Keratinocyte (primary cell): Measurements from ENCODE around the gene UGT1A4. TPM values are rescaled to one million over a fixed set of nuclear protein-coding genes. Genes with fewer than 3 reads are reported as not detected.

Experiments used
- DNase-seq: peaks from one replicate; pipeline ENCODE4 v3.0.0-alpha.2; 2011; ENCODE audit warnings: low read depth, missing footprints, low spot score
- FAIRE-seq: peaks from 2 replicates; lab custom pipeline; 2011; peaks lifted over from hg19 to GRCh38; lab: Jason Lieb, UNC
- H2AFZ ChIP-seq: 2 replicates; pipeline ENCODE4 v1.6.0; 2012; ENCODE audit warnings: low read length, control low read depth, inconsistent platforms; ENCODE audit not compliant: control insufficient read depth
- H3K27ac ChIP-seq: 2 replicates; pipeline ENCODE4 v1.5.1; 2011; ENCODE audit warnings: low read length; ENCODE audit not compliant: control insufficient read depth, insufficient read depth
- H3K27me3 ChIP-seq: 3 replicates; pipeline ENCODE4 v1.6.0; 2011; ENCODE audit warnings: low read length; ENCODE audit not compliant: control insufficient read depth, insufficient read depth; ENCODE audit errors: extremely low read depth
- H3K36me3 ChIP-seq, 2 experiments: 2 replicates in 1 of 2; 3 replicates in 1 of 2; pipeline ENCODE4 v1.5.1; 2011; ENCODE audit warnings: low read length in 2 of 2, mild to moderate bottlenecking in 1 of 2; ENCODE audit not compliant: control insufficient read depth in 2 of 2, insufficient read depth in 2 of 2; ENCODE audit errors: extremely low read depth in 1 of 2
- H3K4me1 ChIP-seq: 3 replicates; pipeline ENCODE4 v1.5.1; 2011; ENCODE audit warnings: low read length; ENCODE audit not compliant: control insufficient read depth, insufficient read depth; ENCODE audit errors: extremely low read depth
- H3K4me2 ChIP-seq: 3 replicates; pipeline ENCODE4 v1.6.0; 2011; ENCODE audit warnings: low read depth, low read length; ENCODE audit not compliant: control insufficient read depth, insufficient read depth; ENCODE audit errors: extremely low read depth
- H3K4me3 ChIP-seq, 3 experiments: fragments of 200-600 bp in 1 of 3; sonication (generic) in 1 of 3; 2 replicates in 2 of 3; 3 replicates in 1 of 3; pipeline ENCODE4 v1.5.1; 2011 to 2016; ENCODE audit warnings: low read length in 3 of 3, mild to moderate bottlenecking in 3 of 3, control low read depth in 2 of 3, inconsistent platforms in 1 of 3, low read depth in 1 of 3, mixed read lengths in 1 of 3, mixed run types in 1 of 3, moderate library complexity in 1 of 3; ENCODE audit not compliant: control insufficient read depth in 2 of 3, insufficient read depth in 2 of 3; ENCODE audit errors: extremely low read depth in 1 of 3
- H3K79me2 ChIP-seq: 2 replicates; pipeline ENCODE4 v1.6.0; 2012; ENCODE audit warnings: low read length; ENCODE audit not compliant: control insufficient read depth, insufficient read depth
- H3K9ac ChIP-seq: 3 replicates; pipeline ENCODE4 v1.6.0; 2011; ENCODE audit warnings: low read length; ENCODE audit not compliant: control insufficient read depth, insufficient read depth; ENCODE audit errors: extremely low read depth
- H3K9me1 ChIP-seq: 3 replicates; pipeline ENCODE4 v1.6.0; 2011; ENCODE audit warnings: low read length; ENCODE audit not compliant: control insufficient read depth, insufficient read depth; ENCODE audit errors: extremely low read depth
- H3K9me3 ChIP-seq: 2 replicates; pipeline ENCODE4 v1.5.1; 2012; ENCODE audit warnings: low read depth, low read length; ENCODE audit not compliant: control insufficient read depth
- H4K20me1 ChIP-seq: 3 replicates; pipeline ENCODE4 v1.6.0; 2011; ENCODE audit warnings: low read length; ENCODE audit not compliant: control insufficient read depth, insufficient read depth; ENCODE audit errors: extremely low read depth
- CTCF ChIP-seq, 3 experiments: IDR thresholded peaks in 1 of 3; conservative IDR thresholded peaks in 1 of 3; optimal IDR thresholded peaks in 1 of 3; 2 replicates in 2 of 3; 3 replicates in 1 of 3; pipeline versions ENCODE3 to v1.5.1; 2011; ENCODE audit warnings: low read length in 3 of 3, mild to moderate bottlenecking in 3 of 3, moderate library complexity in 2 of 3, control low read depth in 1 of 3, inconsistent platforms in 1 of 3; ENCODE audit not compliant: insufficient read depth in 2 of 3; ENCODE audit errors: extremely low read depth in 1 of 3
- EZH2 ChIP-seq: IDR thresholded peaks from one replicate; pipeline ENCODE4 v1.6.1; 2012; ENCODE audit warnings: inconsistent platforms, mild to moderate bottlenecking, low read length, moderate library complexity
- dilution Hi-C: fragments of 300-500 bp; cut with MboI; formaldehyde crosslinking; loops from one replicate; pipeline ENCODE4 v1.7.0; 2020; ENCODE audit warnings: low sequenced_read_pairs; ENCODE audit not compliant: extremely low pct_ligation_motif_present
- polyA plus RNA-seq, 5 experiments: library from polyadenylated mRNA; depleted of rRNA in 3 of 5; stranded (reverse) in 3 of 5; stranded (forward) in 1 of 5; unstranded in 1 of 5; fragments of >200 nt; gene quantifications; 1 replicate in 1 of 5; 2 replicates in 3 of 5; 3 replicates in 1 of 5; pipeline versions ENCODE4 v1.2.1 to v1.2.3, GENCODE V29; 2011 to 2012; ENCODE audit warnings: missing spikeins in 2 of 5, low read depth in 1 of 5, low replicate concordance in 1 of 5

UGT1A4 gene
- polyA plus RNA-seq, 1 donor (not counting 4 experiments of a cell fraction or from before 2014, with no cell fraction given): 2.4 TPM

- H3K9me3 ChIP-seq: no peaks in the 10 kb centered on the region
- FAIRE-seq (no peak), DNase-seq (no peak)
- no peak overlapping the region for H3K9ac ChIP-seq
- dilution Hi-C loops: no loop called here
- no peak overlapping the region for H3K4me2 ChIP-seq
- no peaks in the 10 kb centered on the region for H3K36me3 ChIP-seq
- no peak overlapping the region for H3K27ac ChIP-seq
- no peak overlapping the region for H2AFZ ChIP-seq
- TF ChIP-seq EZH2: no peak
- TF ChIP-seq CTCF (optimal IDR thresholded peaks at IDR 0.05 in 1 of 3, IDR thresholded peaks at IDR 0.05 in 1 of 3, conservative IDR thresholded peaks at IDR 0.05 in 1 of 3; ENCODE audit: extremely low read depth in 1 of 3, insufficient read depth in 2 of 3, low read length in 3 of 3): no peak
- peaks cover 8% of the 10 kb centered on the region for H3K27me3 ChIP-seq
- H4K20me1 ChIP-seq: no peaks in the 10 kb centered on the region
- no peak overlapping the region for H3K4me3 ChIP-seq
- no peaks in the 10 kb centered on the region for H3K79me2 ChIP-seq
- H3K9me1 ChIP-seq: no peaks in the 10 kb centered on the region
- no peaks in the 10 kb centered on the region for H3K4me1 ChIP-seq
These were observed 97.8 kb downstream of the UGT1A4 start for GRCh38 chr2:233816334-233816733.

- dilution Hi-C loops: no loop called here
These were observed 98.2 kb downstream of the UGT1A4 start for GRCh38 chr2:233816771-233817170.

More at GRCh38 chr2:233816771-233817170, 98.2 kb downstream of the UGT1A4 start:
- Histone ChIP-seq H3K4me3 (no peak overlapping the region), H3K9me1 (no peaks in the 10 kb centered on the region), H3K4me2 (no peak overlapping the region), H3K9ac (no peak overlapping the region), H3K27ac (no peak overlapping the region), H3K4me1 (no peaks in the 10 kb centered on the region), H2AFZ (no peak overlapping the region), H4K20me1 (no peaks in the 10 kb centered on the region), H3K36me3 (no peaks in the 10 kb centered on the region), H3K79me2 (no peaks in the 10 kb centered on the region), H3K9me3 (no peaks in the 10 kb centered on the region), H3K27me3 (peaks cover 8% of the 10 kb centered on the region)
- TF ChIP-seq CTCF (optimal IDR thresholded peaks at IDR 0.05 in 1 of 3, IDR thresholded peaks at IDR 0.05 in 1 of 3, conservative IDR thresholded peaks at IDR 0.05 in 1 of 3; ENCODE audit: extremely low read depth in 1 of 3, insufficient read depth in 2 of 3, low read length in 3 of 3) (no peak), EZH2 (no peak)
- no peak for FAIRE-seq
- DNase-seq: no peak
